OCI-LY3 (cell line): ENCODE data around the gene ARFIP1.

ENCODE experiments used
- H2AFZ ChIP-seq: fragments of 200-600, 300-600 bp; shearing (Covaris generic); 2 replicates; pipeline ENCODE4 v1.6.0; 2014; ENCODE audit warnings: antibody characterized with exemption, low read depth, low read length
- H3K27ac ChIP-seq: fragments of 200-600, 300-600 bp; sonication (generic); 2 replicates; pipeline ENCODE4 v1.5.1; 2014; ENCODE audit warnings: mild to moderate bottlenecking, low read length, moderate library complexity, mixed read lengths
- H3K27me3 ChIP-seq: fragments of 200-600, 300-600 bp; sonication (generic); 2 replicates; pipeline ENCODE4 v1.6.1; 2014; ENCODE audit warnings: low read depth, low read length, mixed read lengths
- H3K36me3 ChIP-seq: fragments of 200-600, 300-600 bp; sonication (generic); replicated peaks from 2 replicates; pipeline ENCODE3; 2014; ENCODE audit warnings: low read depth, low read length, mixed read lengths
- H3K4me1 ChIP-seq: fragments of 300-600, 200-600 bp; sonication (generic); 2 replicates; pipeline ENCODE4 v1.6.1; 2014; ENCODE audit warnings: low read length, mixed read lengths
- H3K4me2 ChIP-seq: fragments of 200-600, 300-600 bp; sonication (generic); 2 replicates; pipeline ENCODE4 v1.6.1; 2014; ENCODE audit warnings: low read length, mixed read lengths
- H3K4me3 ChIP-seq: fragments of 300-600, 200-600 bp; sonication (generic); 2 replicates; pipeline ENCODE4 v1.5.1; 2014; ENCODE audit warnings: antibody characterized with exemption, mild to moderate bottlenecking, low read length, moderate library complexity
- H3K79me2 ChIP-seq: fragments of 300-600, 200-600 bp; shearing (Covaris generic); 2 replicates; pipeline ENCODE4 v1.6.1; 2014; ENCODE audit warnings: mild to moderate bottlenecking, low read length, mixed read lengths
- H3K9ac ChIP-seq: fragments of 300-600, 200-600 bp; shearing (Covaris generic); 2 replicates; pipeline ENCODE4 v1.6.0; 2014; ENCODE audit warnings: mild to moderate bottlenecking, low read length, moderate library complexity
- H3K9me3 ChIP-seq: fragments of 200-600, 300-600 bp; shearing (Covaris generic); 2 replicates; pipeline ENCODE4 v1.6.1; 2014; ENCODE audit warnings: low read length, mixed read lengths; ENCODE audit not compliant: insufficient read depth
- H4K20me1 ChIP-seq: fragments of 200-600, 300-600 bp; sonication (generic); 2 replicates; pipeline ENCODE4 v1.6.1; 2016; ENCODE audit warnings: low read length, mixed read lengths; ENCODE audit not compliant: insufficient read depth
- EZH2phosphoT487 ChIP-seq: fragments of 200-600 bp; shearing (Covaris generic); IDR thresholded peaks from 2 replicates; pipeline ENCODE4 v1.6.1; 2018; ENCODE audit warnings: antibody characterized with exemption, mixed run types, low read depth
- TF ChIP-seq, protein P1 (sequence below): fragments of 200-600, 300-600 bp; sonication (generic); IDR thresholded peaks from 2 replicates; pipeline ENCODE4 v1.5.1; 2014; ENCODE audit warnings: antibody characterized with exemption, low read length, low read depth

The ARFIP1 gene

DNA sequence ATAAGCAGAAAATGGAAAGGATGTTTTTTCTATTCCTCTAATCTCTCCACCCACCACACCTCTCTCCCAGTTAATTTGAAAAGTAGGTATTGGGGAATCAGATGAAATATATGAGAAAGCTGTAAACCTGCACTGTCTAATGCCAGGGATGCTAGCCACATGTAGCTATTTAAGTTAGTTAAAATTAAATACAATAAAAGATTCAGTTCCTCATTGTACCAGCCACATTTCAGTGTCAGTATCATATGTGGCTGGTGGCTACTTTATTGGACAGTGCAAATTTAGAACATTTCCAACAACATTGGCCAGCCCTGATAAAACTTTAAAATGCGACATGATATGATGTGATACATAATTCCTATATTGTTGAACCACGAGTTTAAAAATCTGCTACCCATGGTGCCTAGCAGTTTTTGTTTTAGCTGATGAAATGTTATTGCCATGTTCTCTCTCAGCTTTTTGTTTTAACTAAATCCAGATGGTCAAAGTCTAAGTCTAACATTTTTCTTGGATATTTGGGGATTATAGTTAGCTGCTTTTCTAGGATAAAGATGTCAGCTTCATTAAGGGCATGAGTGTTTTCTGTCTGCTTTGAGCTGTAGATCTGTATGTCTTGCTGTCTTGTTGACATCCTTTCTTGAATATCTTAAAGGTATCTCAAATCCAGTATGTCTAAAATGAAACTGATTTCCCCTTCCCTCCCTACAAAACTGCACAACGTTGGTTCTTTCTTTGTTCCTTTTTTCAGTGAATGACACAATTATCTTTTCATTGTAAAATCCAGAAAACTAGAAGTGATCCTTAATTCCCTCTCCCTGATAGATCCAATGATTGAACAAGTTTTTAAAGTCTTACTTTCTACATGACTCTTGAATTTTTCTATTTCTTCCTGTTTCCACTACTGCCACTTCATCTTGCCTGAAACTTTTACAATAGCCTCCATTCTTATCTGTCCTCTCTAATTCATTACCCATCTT, 6.2 kb downstream of the ARFIP1 start:
- H3K36me3 ChIP-seq: peaks cover 4% of the 10 kb centered on the region
- H4K20me1 ChIP-seq: peaks cover 16% of the 10 kb centered on the region
- no peak overlapping the region for H3K27ac ChIP-seq
- no peaks in the 10 kb centered on the region for H3K27me3 ChIP-seq
- TF ChIP-seq, protein P1, sequence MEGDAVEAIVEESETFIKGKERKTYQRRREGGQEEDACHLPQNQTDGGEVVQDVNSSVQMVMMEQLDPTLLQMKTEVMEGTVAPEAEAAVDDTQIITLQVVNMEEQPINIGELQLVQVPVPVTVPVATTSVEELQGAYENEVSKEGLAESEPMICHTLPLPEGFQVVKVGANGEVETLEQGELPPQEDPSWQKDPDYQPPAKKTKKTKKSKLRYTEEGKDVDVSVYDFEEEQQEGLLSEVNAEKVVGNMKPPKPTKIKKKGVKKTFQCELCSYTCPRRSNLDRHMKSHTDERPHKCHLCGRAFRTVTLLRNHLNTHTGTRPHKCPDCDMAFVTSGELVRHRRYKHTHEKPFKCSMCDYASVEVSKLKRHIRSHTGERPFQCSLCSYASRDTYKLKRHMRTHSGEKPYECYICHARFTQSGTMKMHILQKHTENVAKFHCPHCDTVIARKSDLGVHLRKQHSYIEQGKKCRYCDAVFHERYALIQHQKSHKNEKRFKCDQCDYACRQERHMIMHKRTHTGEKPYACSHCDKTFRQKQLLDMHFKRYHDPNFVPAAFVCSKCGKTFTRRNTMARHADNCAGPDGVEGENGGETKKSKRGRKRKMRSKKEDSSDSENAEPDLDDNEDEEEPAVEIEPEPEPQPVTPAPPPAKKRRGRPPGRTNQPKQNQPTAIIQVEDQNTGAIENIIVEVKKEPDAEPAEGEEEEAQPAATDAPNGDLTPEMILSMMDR: no peak
- TF ChIP-seq EZH2phosphoT487: no peak
- no peak overlapping the region for H3K4me3 ChIP-seq
- H2AFZ ChIP-seq: no peak overlapping the region
- no peak overlapping the region for H3K9ac ChIP-seq
- H3K4me2 ChIP-seq: no peak overlapping the region
- peaks cover 22% of the 10 kb centered on the region for H3K4me1 ChIP-seq
- H3K9me3 ChIP-seq: no peaks in the 10 kb centered on the region
- H3K79me2 ChIP-seq: peaks cover 51% of the 10 kb centered on the region

- H3K79me2 ChIP-seq: peaks cover 45% of the 10 kb centered on the region
Measured at GRCh38 chr4:152786627-152787026, 6.9 kb downstream of the ARFIP1 start.

GRCh38 chr4:152795891-152796290, 16.1 kb downstream of the ARFIP1 start:
- Histone ChIP-seq H4K20me1 (peaks cover 3% of the 10 kb centered on the region; the same call in 1 of the 2 replicates), H3K9ac (no peak overlapping the region), H3K36me3 (no peaks in the 10 kb centered on the region), H3K4me3 (no peak overlapping the region), H3K4me1 (no peaks in the 10 kb centered on the region), H3K79me2 (peaks cover 35% of the 10 kb centered on the region; the same call in 1 of the 2 replicates), H3K9me3 (no peaks in the 10 kb centered on the region), H3K4me2 (no peak overlapping the region), H3K27ac (no peak overlapping the region), H2AFZ (no peak overlapping the region), H3K27me3 (no peaks in the 10 kb centered on the region)
- TF ChIP-seq, protein P1: no peak
- no peak for TF ChIP-seq EZH2phosphoT487

More at GRCh38 chr4:152786627-152787026, 6.9 kb downstream of the ARFIP1 start:
- TF ChIP-seq, protein P1: no peak
- no peak for TF ChIP-seq EZH2phosphoT487
- Histone ChIP-seq H2AFZ (no peak overlapping the region), H3K4me1 (peaks cover 21% of the 10 kb centered on the region), H3K9ac (no peak overlapping the region), H3K27me3 (no peaks in the 10 kb centered on the region), H3K9me3 (no peaks in the 10 kb centered on the region), H3K27ac (no peak overlapping the region), H4K20me1 (peaks cover 16% of the 10 kb centered on the region), H3K36me3 (peaks cover 4% of the 10 kb centered on the region), H3K4me3 (no peak overlapping the region), H3K4me2 (no peak overlapping the region)

GRCh38 chr4:152803541-152803940, 23.8 kb downstream of the ARFIP1 start:
- Histone ChIP-seq H3K36me3 (no peaks in the 10 kb centered on the region), H3K9ac (no peak overlapping the region), H3K9me3 (no peaks in the 10 kb centered on the region), H2AFZ (no peak overlapping the region), H3K79me2 (peaks cover 19% of the 10 kb centered on the region), H4K20me1 (peaks cover 14% of the 10 kb centered on the region; the same call in 1 of the 2 replicates), H3K4me1 (no peaks in the 10 kb centered on the region), H3K4me2 (no peak overlapping the region), H3K27me3 (no peaks in the 10 kb centered on the region), H3K27ac (no peak overlapping the region), H3K4me3 (no peak overlapping the region)
- TF ChIP-seq EZH2phosphoT487: no peak
- TF ChIP-seq, protein P1: no peak
